SU-DHL-6 (cell line): ENCODE results near the gene ZNF174.

Experiments
- H2AFZ ChIP-seq: fragments of 200-600 bp; sonication (generic); 2 replicates; pipeline ENCODE4 v1.6.1; 2014; ENCODE audit warnings: low read depth, mild to moderate bottlenecking, moderate library complexity, mixed read lengths, antibody characterized with exemption, low read length; ENCODE audit not compliant: severe bottlenecking
- H3F3A ChIP-seq: fragments of 200-600 bp; shearing (Covaris generic); 2 replicates; pipeline ENCODE4 v1.6.0; 2016; ENCODE audit warnings: antibody characterized with exemption, mild to moderate bottlenecking; ENCODE audit not compliant: insufficient read depth
- H3K27ac ChIP-seq: fragments of 200-600 bp; sonication (generic); 2 replicates; pipeline ENCODE4 v1.5.1; 2016; ENCODE audit warnings: low read depth, mild to moderate bottlenecking, low read length, moderate library complexity, mixed read lengths
- H3K27me3 ChIP-seq: fragments of 200-600 bp; sonication (generic), shearing (Covaris generic); 2 replicates; pipeline ENCODE4 v1.6.0; 2014; ENCODE audit warnings: mild to moderate bottlenecking, low read length
- H3K36me3 ChIP-seq: fragments of 200-600 bp; sonication (generic); 2 replicates; pipeline ENCODE4 v1.6.1; 2014; ENCODE audit warnings: mild to moderate bottlenecking, low read length, mixed read lengths
- H3K4me2 ChIP-seq: fragments of 300-600, 200-600 bp; shearing (Covaris generic), sonication (generic); 2 replicates; pipeline ENCODE4 v1.6.0; 2014; ENCODE audit warnings: low read length, low read depth, mild to moderate bottlenecking; ENCODE audit not compliant: poor library complexity, severe bottlenecking
- H3K4me3 ChIP-seq: fragments of 200-600 bp; sonication (generic); 2 replicates; pipeline ENCODE4 v1.5.1; 2014; ENCODE audit warnings: antibody characterized with exemption, low read length, mild to moderate bottlenecking, mixed read lengths; ENCODE audit not compliant: insufficient read depth, poor library complexity, severe bottlenecking
- H3K79me2 ChIP-seq: fragments of 200-600 bp; sonication (generic); 2 replicates; pipeline ENCODE4 v1.6.1; 2014; ENCODE audit warnings: mild to moderate bottlenecking, low read length, moderate library complexity; ENCODE audit not compliant: insufficient read depth
- H3K9ac ChIP-seq: fragments of 200-600 bp; sonication (generic); 2 replicates; pipeline ENCODE4 v1.7.0; 2014; ENCODE audit warnings: mild to moderate bottlenecking, low read length
- H3K9me2 ChIP-seq: fragments of 200-600 bp; sonication (generic); replicated peaks from 2 replicates; pipeline ENCODE4 v1.6.1; 2014; ENCODE audit warnings: low read length; ENCODE audit not compliant: insufficient read depth
- H3K9me3 ChIP-seq: fragments of 200-600 bp; sonication (generic); 2 replicates; pipeline ENCODE4 v1.6.1; 2014; ENCODE audit warnings: low read length, mixed read lengths; ENCODE audit not compliant: insufficient read depth
- H4K20me1 ChIP-seq: fragments of 200-600 bp; sonication (generic); 2 replicates; pipeline ENCODE4 v1.6.1; 2014; ENCODE audit warnings: low read depth, mild to moderate bottlenecking, antibody characterized with exemption, low read length, moderate library complexity, mixed read lengths
- EZH2phosphoT487 ChIP-seq: fragments of 200-600 bp; sonication (generic), shearing (Covaris generic); conservative IDR thresholded peaks from 2 replicates; pipeline ENCODE4 v1.6.1; 2018; ENCODE audit warnings: mild to moderate bottlenecking, antibody characterized with exemption, low read length, moderate library complexity, mixed read lengths
- TF ChIP-seq, protein P1 (sequence below): fragments of 200-600 bp; sonication (generic); IDR thresholded peaks from one replicate; pipeline ENCODE4 v1.5.1; 2017; ENCODE audit warnings: antibody characterized with exemption, mild to moderate bottlenecking, low read length, moderate library complexity; ENCODE audit not compliant: insufficient read depth, poor library complexity, severe bottlenecking

Gene ZNF174

GRCh38 chr16:3458278-3458851, 57.4 kb downstream of the ZNF174 start:
- no peaks in the 10 kb centered on the region for H3K9me2 ChIP-seq
- H3K36me3 ChIP-seq, result no peaks in the 10 kb centered on the region
- peak overlapping the region; percentile 80 for H3K9ac ChIP-seq
- H3K27me3 ChIP-seq, result no peaks in the 10 kb centered on the region
- no peak overlapping the region for H2AFZ ChIP-seq
- H3K4me2 ChIP-seq, result peak overlapping the region; percentile 96
- H3K9me3 ChIP-seq, result no peaks in the 10 kb centered on the region
- peak overlapping the region; percentile 64 for H3K27ac ChIP-seq
- peaks cover 15% of the 10 kb centered on the region for H3F3A ChIP-seq
- peak overlapping the region; percentile 77 for H3K4me3 ChIP-seq
- TF ChIP-seq, protein P1, sequence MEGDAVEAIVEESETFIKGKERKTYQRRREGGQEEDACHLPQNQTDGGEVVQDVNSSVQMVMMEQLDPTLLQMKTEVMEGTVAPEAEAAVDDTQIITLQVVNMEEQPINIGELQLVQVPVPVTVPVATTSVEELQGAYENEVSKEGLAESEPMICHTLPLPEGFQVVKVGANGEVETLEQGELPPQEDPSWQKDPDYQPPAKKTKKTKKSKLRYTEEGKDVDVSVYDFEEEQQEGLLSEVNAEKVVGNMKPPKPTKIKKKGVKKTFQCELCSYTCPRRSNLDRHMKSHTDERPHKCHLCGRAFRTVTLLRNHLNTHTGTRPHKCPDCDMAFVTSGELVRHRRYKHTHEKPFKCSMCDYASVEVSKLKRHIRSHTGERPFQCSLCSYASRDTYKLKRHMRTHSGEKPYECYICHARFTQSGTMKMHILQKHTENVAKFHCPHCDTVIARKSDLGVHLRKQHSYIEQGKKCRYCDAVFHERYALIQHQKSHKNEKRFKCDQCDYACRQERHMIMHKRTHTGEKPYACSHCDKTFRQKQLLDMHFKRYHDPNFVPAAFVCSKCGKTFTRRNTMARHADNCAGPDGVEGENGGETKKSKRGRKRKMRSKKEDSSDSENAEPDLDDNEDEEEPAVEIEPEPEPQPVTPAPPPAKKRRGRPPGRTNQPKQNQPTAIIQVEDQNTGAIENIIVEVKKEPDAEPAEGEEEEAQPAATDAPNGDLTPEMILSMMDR, result no peak
- TF ChIP-seq EZH2phosphoT487, result no peak
- H3K79me2 ChIP-seq, result peaks cover 52% of the 10 kb centered on the region
- peaks cover 3% of the 10 kb centered on the region; the same call in 1 of the 2 replicates for H4K20me1 ChIP-seq

DNA sequence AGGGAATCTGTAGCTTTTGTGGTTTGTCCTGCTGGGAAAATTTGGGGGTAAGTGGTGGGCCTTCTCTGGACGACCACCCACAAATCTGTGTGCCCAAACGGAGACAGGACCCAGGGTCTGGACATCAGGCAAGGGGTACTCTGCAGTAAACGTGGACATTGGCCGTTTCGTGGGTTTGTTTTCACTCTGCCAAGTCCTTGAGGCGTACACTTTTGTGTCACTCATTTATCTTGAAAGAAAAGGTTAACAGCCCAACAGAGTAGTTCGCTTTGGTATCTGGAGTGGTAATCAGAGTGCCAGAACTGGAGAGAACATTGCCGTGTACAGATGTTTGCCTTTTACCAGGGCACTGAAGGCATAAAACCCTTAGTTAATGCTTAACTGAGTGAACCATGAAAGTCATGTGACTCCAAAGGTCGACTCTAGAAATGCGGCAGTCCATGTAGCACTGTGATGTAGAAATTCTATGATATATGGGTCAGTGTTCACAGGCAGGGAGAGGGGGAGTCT, 57.9 kb downstream of the ZNF174 start:
- peak overlapping the region; percentile 80 for H3K9ac ChIP-seq
- peak overlapping the region; percentile 77 for H3K4me3 ChIP-seq
- H4K20me1 ChIP-seq, result peaks cover 3% of the 10 kb centered on the region; the same call in 1 of the 2 replicates
- no peaks in the 10 kb centered on the region for H3K9me2 ChIP-seq
- peaks cover 15% of the 10 kb centered on the region for H3F3A ChIP-seq
- no peak overlapping the region for H2AFZ ChIP-seq
- peaks cover 57% of the 10 kb centered on the region for H3K79me2 ChIP-seq
- no peaks in the 10 kb centered on the region for H3K36me3 ChIP-seq
- no peaks in the 10 kb centered on the region for H3K9me3 ChIP-seq
- H3K4me2 ChIP-seq, result peak overlapping the region; percentile 96
- H3K27ac ChIP-seq, result peak overlapping the region; percentile 64
- TF ChIP-seq, protein P1, result no peak
- TF ChIP-seq EZH2phosphoT487, result no peak
- H3K27me3 ChIP-seq, result no peaks in the 10 kb centered on the region
